CD8-positive, alpha-beta memory T cell (primary cell): ENCODE measurements around the gene INPP1. TPM values are rescaled to one million over a fixed set of nuclear protein-coding genes. Genes with fewer than 3 reads are reported as not detected.
A peak's percentile ranks its signal among the peaks of the same experiment; 100 is the strongest.

Source experiments
- CTCF ChIA-PET: fragments of 350-600 bp; sonication (Branson Sonifier 250); formaldehyde crosslinking; loops from one replicate; lab custom pipeline; 2021; ENCODE audit warnings: antibody characterized with exemption; lab: Charles Lee
- POLR2A ChIA-PET: fragments of 350-600 bp; sonication (Branson Sonifier 250); formaldehyde crosslinking; loops from one replicate; lab custom pipeline; 2021; ENCODE audit warnings: antibody characterized with exemption; lab: Charles Lee
- DNase-seq, 5 donors: peaks; one replicate each; pipeline versions ENCODE4 v3.0.0 to v3.0.0-alpha.2; 2020 to 2022; ENCODE audit warnings: mixed read lengths in 1 of 5
- H3K27ac ChIP-seq: one replicate; pipeline ENCODE4 v1.7.0; 2013; ENCODE audit warnings: low read depth, mild to moderate bottlenecking, low read length, moderate library complexity
- H3K27me3 ChIP-seq: 2 replicates; pipeline ENCODE4 v1.7.0; 2013; ENCODE audit warnings: low read length, mild to moderate bottlenecking; ENCODE audit not compliant: insufficient read depth, poor library complexity, severe bottlenecking
- H3K36me3 ChIP-seq: 2 replicates; pipeline ENCODE4 v1.7.0; 2013; ENCODE audit warnings: mild to moderate bottlenecking, low read length, moderate library complexity; ENCODE audit not compliant: insufficient read depth
- H3K4me1 ChIP-seq: 2 replicates; pipeline ENCODE4 v1.7.0; 2013; ENCODE audit warnings: mild to moderate bottlenecking, low read length, moderate library complexity; ENCODE audit not compliant: insufficient read depth
- H3K4me3 ChIP-seq: 2 replicates; pipeline ENCODE4 v1.7.0; 2013; ENCODE audit warnings: mild to moderate bottlenecking, low read length
- H3K9me3 ChIP-seq: 2 replicates; pipeline ENCODE4 v1.7.0; 2013; ENCODE audit warnings: mild to moderate bottlenecking, low read length
- H3K27ac Mint-ChIP-seq, 8 donors: one replicate each; pipeline ENCODE4 v1.8.0; 2020 to 2021; ENCODE audit warnings: mixed read lengths in 8 of 8, mild to moderate bottlenecking in 6 of 8, inconsistent platforms in 3 of 8, moderate library complexity in 3 of 8
- H3K27me3 Mint-ChIP-seq, 2 donors: one replicate each; pipeline ENCODE4 v1.8.0; 2020 to 2021; ENCODE audit warnings: mixed read lengths in 2 of 2, mild to moderate bottlenecking in 1 of 2, moderate library complexity in 1 of 2
- H3K36me3 Mint-ChIP-seq, 3 donors: one replicate each; pipeline ENCODE4 v1.8.0; 2020 to 2021; ENCODE audit warnings: mixed read lengths in 3 of 3, inconsistent platforms in 1 of 3, mild to moderate bottlenecking in 1 of 3
- H3K4me1 Mint-ChIP-seq, 3 donors: one replicate each; pipeline ENCODE4 v1.8.0; 2020 to 2021; ENCODE audit warnings: mixed read lengths in 3 of 3, inconsistent platforms in 1 of 3, mild to moderate bottlenecking in 1 of 3
- H3K4me3 Mint-ChIP-seq, 7 donors: one replicate each; pipeline ENCODE4 v1.8.0; 2020 to 2021; ENCODE audit warnings: mixed read lengths in 7 of 7, mild to moderate bottlenecking in 6 of 7, moderate library complexity in 4 of 7, inconsistent platforms in 2 of 7
- H3K9me3 Mint-ChIP-seq, 5 donors: one replicate each; pipeline ENCODE4 v1.8.0; 2020 to 2022; ENCODE audit warnings: mixed read lengths in 5 of 5, mild to moderate bottlenecking in 3 of 5, moderate library complexity in 2 of 5, inconsistent platforms in 1 of 5
- polyA plus RNA-seq: library from polyadenylated mRNA; unstranded; fragments of 300-500 nt; fragmentation: Illumina TruSeq; gene quantifications from one replicate; pipeline ENCODE4 v1.2.3, GENCODE V29; 2021
- total RNA-seq, 2 experiments: library from RNA; stranded (reverse); gene quantifications; one replicate each; pipeline ENCODE4 v1.2.3, GENCODE V29; 2021

Gene INPP1
- total and polyA plus RNA-seq, 3 experiments from 2014 or later = 5.5 to 15.9 (median 13.4) TPM

DNA sequence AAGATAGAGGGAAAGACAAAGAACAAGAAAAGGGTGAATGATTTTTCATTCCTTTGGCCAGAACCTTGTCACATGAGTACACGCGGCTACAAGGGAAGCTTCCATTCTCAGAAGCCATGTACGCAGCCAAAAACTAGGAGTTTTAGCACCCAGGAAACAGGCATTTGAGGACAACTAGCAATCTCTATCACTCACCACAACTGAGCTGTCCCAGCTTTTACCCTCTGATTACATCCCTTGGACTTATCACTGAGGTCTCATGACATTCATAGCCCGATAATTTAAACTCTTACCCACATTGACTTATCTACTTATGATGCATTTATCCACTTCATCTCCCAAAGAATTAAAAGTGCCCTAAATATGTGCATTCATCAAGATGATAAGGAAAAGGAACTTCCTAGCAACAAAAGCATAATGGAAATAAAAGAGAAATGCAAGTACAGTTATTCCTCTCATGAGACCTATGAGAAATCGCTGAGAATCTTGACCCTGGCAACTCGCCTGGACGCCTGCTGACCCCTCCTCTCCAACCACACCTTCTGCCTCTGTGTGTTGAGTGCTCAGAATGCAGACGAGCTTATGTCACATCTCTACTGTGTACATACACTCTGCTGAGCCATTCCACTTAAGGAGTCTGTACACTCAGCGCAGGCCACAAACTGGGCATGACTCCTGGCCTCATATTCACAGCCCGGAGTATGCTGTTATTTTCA lies 36.0 kb downstream of the INPP1 start:
- Histone ChIP-seq H3K27me3 (no peaks in the 10 kb centered on the region), H3K4me3 (no peak overlapping the region), H3K27ac (no peak overlapping the region), H3K9me3 (no peaks in the 10 kb centered on the region), H3K4me1 (no peaks in the 10 kb centered on the region), H3K36me3 (no peaks in the 10 kb centered on the region)
- no peak overlapping the region for H3K27ac Mint-ChIP-seq
- POLR2A ChIA-PET = no interaction called here
- H3K27me3 Mint-ChIP-seq = peaks cover 3 to 4% of the 10 kb centered on the region in 2 donors
- DNase-seq = no peak
- H3K4me1 Mint-ChIP-seq = peaks cover 0 to 5% (median 0%) of the 10 kb centered on the region in 3 donors
- H3K36me3 Mint-ChIP-seq = no peaks in the 10 kb centered on the region
- H3K9me3 Mint-ChIP-seq = no peaks in the 10 kb centered on the region
- CTCF ChIA-PET = no interaction called here
- no peak overlapping the region for H3K4me3 Mint-ChIP-seq

GRCh38 chr2:190380962-190381412 lies 37.6 kb downstream of the INPP1 start:
- Histone ChIP-seq H3K27ac (no peak overlapping the region), H3K36me3 (no peaks in the 10 kb centered on the region), H3K27me3 (no peaks in the 10 kb centered on the region), H3K4me1 (no peaks in the 10 kb centered on the region), H3K9me3 (no peaks in the 10 kb centered on the region), H3K4me3 (no peak overlapping the region)
- Mint-ChIP-seq H3K4me3 (no peak overlapping the region), H3K36me3 (no peaks in the 10 kb centered on the region), H3K27me3 (peaks cover 1 to 3% of the 10 kb centered on the region in 2 donors), H3K27ac (no peak overlapping the region), H3K4me1 (peaks cover 0 to 5% (median 0%) of the 10 kb centered on the region in 3 donors), H3K9me3 (no peaks in the 10 kb centered on the region)
- ChIA-PET POLR2A (no interaction called here), CTCF (interaction anchor here (1.4 kb wide), 1 partner anchor 299 kb away, joined by 4 read pairs; no protein-coding TSS in a partner anchor)
- no peak for DNase-seq

- no peaks in the 10 kb centered on the region for H3K36me3 Mint-ChIP-seq
- Histone ChIP-seq H3K36me3 (no peaks in the 10 kb centered on the region), H3K27ac (no peak overlapping the region), H3K4me3 (no peak overlapping the region), H3K9me3 (no peaks in the 10 kb centered on the region), H3K27me3 (no peaks in the 10 kb centered on the region), H3K4me1 (no peaks in the 10 kb centered on the region)
- CTCF ChIA-PET = interaction anchor here (0.6 to 2.2 kb wide), 21 partner anchors 8 to 492 kb away, joined by 3 to 11 read pairs (median 3); no protein-coding TSS in a partner anchor
- no peak overlapping the region for H3K4me3 Mint-ChIP-seq
- H3K9me3 Mint-ChIP-seq = no peaks in the 10 kb centered on the region
- peaks cover 0 to 5% (median 0%) of the 10 kb centered on the region in 3 donors for H3K4me1 Mint-ChIP-seq
- no peak overlapping the region for H3K27ac Mint-ChIP-seq
- H3K27me3 Mint-ChIP-seq = peaks cover 0 to 3% of the 10 kb centered on the region in 2 donors
- POLR2A ChIA-PET = interaction anchor here (1.5 kb wide), 1 partner anchor 25 kb away, joined by 5 read pairs; the partner anchor contains the start of gene MFSD6
- DNase-seq = peak in 4 of 5 donors; percentile 2 to 59 (median 56)
These were observed 39.5 kb downstream of the INPP1 start for GRCh38 chr2:190382851-190383250.

DNA sequence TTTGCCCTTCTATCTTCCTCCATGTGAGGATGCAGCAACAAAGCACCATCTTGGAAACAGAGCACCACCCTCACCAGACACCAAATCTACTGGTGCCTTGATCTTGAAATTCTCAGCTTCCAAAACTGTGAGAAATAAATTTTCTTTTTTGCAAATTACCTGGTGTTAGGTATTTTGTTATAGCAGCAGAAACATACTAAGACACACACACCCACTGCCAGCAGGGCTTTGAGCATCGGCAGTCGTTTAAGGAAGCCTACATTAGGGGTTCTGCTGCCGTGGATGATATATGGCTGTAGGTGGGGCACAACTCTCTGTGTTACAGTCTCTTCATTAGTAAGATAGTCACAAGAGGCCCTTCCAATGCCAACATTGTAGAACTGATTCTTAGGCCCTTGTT lies 44.0 kb downstream of the INPP1 start:
- H3K27me3 ChIP-seq = no peaks in the 10 kb centered on the region
- peaks cover 2 to 12% of the 10 kb centered on the region in 2 donors for H3K27me3 Mint-ChIP-seq
- no peaks in the 10 kb centered on the region for H3K4me1 ChIP-seq
- ChIA-PET CTCF (no interaction called here), POLR2A (no interaction called here)
- no peak for DNase-seq
- H3K36me3 Mint-ChIP-seq = no peaks in the 10 kb centered on the region
- no peaks in the 10 kb centered on the region for H3K9me3 Mint-ChIP-seq
- H3K4me3 ChIP-seq = no peak overlapping the region
- H3K27ac Mint-ChIP-seq = no peak overlapping the region
- no peak overlapping the region for H3K4me3 Mint-ChIP-seq
- no peaks in the 10 kb centered on the region for H3K36me3 ChIP-seq
- no peaks in the 10 kb centered on the region for H3K9me3 ChIP-seq
- H3K4me1 Mint-ChIP-seq = peaks cover 0 to 5% (median 0%) of the 10 kb centered on the region in 3 donors
- H3K27ac ChIP-seq = no peak overlapping the region

GRCh38 chr2:190396271-190396670 lies 52.9 kb downstream of the INPP1 start:
- H3K9me3 Mint-ChIP-seq = no peaks in the 10 kb centered on the region
- CTCF ChIA-PET = no interaction called here
- H3K4me3 Mint-ChIP-seq = no peak overlapping the region
- Histone ChIP-seq H3K9me3 (no peaks in the 10 kb centered on the region), H3K27ac (no peak overlapping the region), H3K36me3 (no peaks in the 10 kb centered on the region), H3K27me3 (no peaks in the 10 kb centered on the region), H3K4me1 (no peaks in the 10 kb centered on the region), H3K4me3 (no peak overlapping the region)
- H3K36me3 Mint-ChIP-seq = no peaks in the 10 kb centered on the region
- H3K27me3 Mint-ChIP-seq = peaks cover 5 to 9% of the 10 kb centered on the region in 2 donors
- H3K4me1 Mint-ChIP-seq = no peaks in the 10 kb centered on the region
- POLR2A ChIA-PET = no interaction called here
- H3K27ac Mint-ChIP-seq = no peak overlapping the region
- no peak for DNase-seq

GRCh38 chr2:190402986-190403603 lies 59.7 kb downstream of the INPP1 start:
- Mint-ChIP-seq H3K4me3 (no peak overlapping the region), H3K27me3 (peaks cover 0 to 5% of the 10 kb centered on the region in 2 donors), H3K36me3 (peaks cover 0 to 4% (median 0%) of the 10 kb centered on the region in 3 donors), H3K4me1 (peaks cover 0 to 7% (median 0%) of the 10 kb centered on the region in 3 donors), H3K9me3 (no peaks in the 10 kb centered on the region), H3K27ac (peak overlapping the region in 1 of 8 donors; percentile 85)
- ChIA-PET CTCF (no interaction called here), POLR2A (no interaction called here)
- DNase-seq = no peak
- peaks cover 12% of the 10 kb centered on the region for H3K4me1 ChIP-seq
- no peaks in the 10 kb centered on the region for H3K27me3 ChIP-seq
- H3K9me3 ChIP-seq = no peaks in the 10 kb centered on the region
- H3K36me3 ChIP-seq = no peaks in the 10 kb centered on the region
- H3K4me3 ChIP-seq = no peak overlapping the region
- H3K27ac ChIP-seq = no peak overlapping the region

DNA sequence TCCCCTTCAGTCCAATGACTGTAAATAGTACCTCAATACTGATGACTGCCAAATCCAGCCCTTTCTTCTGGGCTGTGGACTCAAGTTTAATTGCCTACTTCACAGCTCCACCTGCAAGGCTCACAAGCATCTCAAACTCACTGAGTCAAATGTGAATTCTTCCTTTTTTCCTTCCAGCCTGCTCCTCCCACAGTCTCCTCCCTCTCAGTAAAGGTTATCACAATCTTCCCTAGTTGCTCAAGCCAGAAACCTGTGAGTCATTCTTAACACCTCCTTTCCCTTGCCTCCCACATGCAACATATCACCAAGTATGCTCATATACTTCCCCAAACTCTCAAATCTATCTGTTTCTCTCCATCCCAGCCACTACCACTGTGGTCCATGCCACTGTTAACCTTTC lies 61.1 kb downstream of the INPP1 start:
- no peak overlapping the region for H3K27ac Mint-ChIP-seq
- Histone ChIP-seq H3K4me3 (no peak overlapping the region), H3K4me1 (peaks cover 17% of the 10 kb centered on the region), H3K27me3 (no peaks in the 10 kb centered on the region), H3K9me3 (no peaks in the 10 kb centered on the region), H3K27ac (no peak overlapping the region), H3K36me3 (no peaks in the 10 kb centered on the region)
- DNase-seq = no peak
- H3K4me1 Mint-ChIP-seq = peaks cover 6 to 13% (median 6%) of the 10 kb centered on the region in 3 donors
- H3K36me3 Mint-ChIP-seq = peaks cover 0 to 10% (median 0%) of the 10 kb centered on the region in 3 donors
- POLR2A ChIA-PET = no interaction called here
- H3K4me3 Mint-ChIP-seq = no peak overlapping the region
- CTCF ChIA-PET = no interaction called here
- peaks cover 0 to 5% of the 10 kb centered on the region in 2 donors for H3K27me3 Mint-ChIP-seq
- no peaks in the 10 kb centered on the region for H3K9me3 Mint-ChIP-seq

- H3K9me3 Mint-ChIP-seq = no peaks in the 10 kb centered on the region
- H3K27ac ChIP-seq = no peak overlapping the region
- no peak for DNase-seq
- peaks cover 0 to 10% (median 0%) of the 10 kb centered on the region in 3 donors for H3K36me3 Mint-ChIP-seq
- H3K4me3 ChIP-seq = no peak overlapping the region
- no peaks in the 10 kb centered on the region for H3K27me3 ChIP-seq
- H3K4me1 ChIP-seq = peaks cover 23% of the 10 kb centered on the region
- no peak overlapping the region for H3K27ac Mint-ChIP-seq
- peaks cover 12 to 19% (median 12%) of the 10 kb centered on the region in 3 donors for H3K4me1 Mint-ChIP-seq
- H3K9me3 ChIP-seq = no peaks in the 10 kb centered on the region
- CTCF ChIA-PET = no interaction called here
- H3K36me3 ChIP-seq = no peaks in the 10 kb centered on the region
- no peak overlapping the region for H3K4me3 Mint-ChIP-seq
- POLR2A ChIA-PET = no interaction called here
- H3K27me3 Mint-ChIP-seq = peaks cover 0 to 5% of the 10 kb centered on the region in 2 donors
These were observed 61.7 kb downstream of the INPP1 start for GRCh38 chr2:190405070-190405469.
